IMR-90 (cell line): ENCODE data around the gene NOP16. TPM values are rescaled to one million over a fixed set of nuclear protein-coding genes. Genes with fewer than 3 reads are reported as not detected.
A peak's percentile ranks its signal among the peaks of the same experiment; 100 is the strongest.

Source experiments
- ATAC-seq: fragments of 200-7000 bp; cut with Tn5 transposase; 2 replicates; pipeline ENCODE4 v1.9.1; 2020; ENCODE audit warnings: low read depth, mild to moderate bottlenecking, moderate library complexity
- BruUV-seq: library from RNA; stranded (reverse); fragments of 400-500 nt; replicated peaks from 2 replicates; lab custom pipeline; 2021; lab: Mats Ljungman, UMichigan
- CTCF ChIA-PET: fragments of 300-600 bp; formaldehyde crosslinking; extraction: SDS; loops from one replicate; lab custom pipeline; 2021; ENCODE audit warnings: antibody characterized with exemption; lab: Yijun Ruan, JAX
- POLR2A ChIA-PET: fragments of 300-600 bp; sonication (Branson Sonifier 250); formaldehyde crosslinking; loops from one replicate; lab custom pipeline; 2022; ENCODE audit warnings: antibody characterized with exemption; ENCODE audit not compliant: unreplicated experiment; lab: Charles Lee
- DNase-seq: peaks from one replicate; pipeline ENCODE4 v3.0.0; 2013
- H2AFZ ChIP-seq: replicated peaks from 2 replicates; pipeline ENCODE3; 2013; ENCODE audit warnings: low read length, mild to moderate bottlenecking; ENCODE audit not compliant: poor library complexity
- H2AK5ac ChIP-seq: 2 replicates; pipeline ENCODE4 v1.6.1; 2013; ENCODE audit warnings: low read depth, low read length, inconsistent platforms
- H2AK9ac ChIP-seq: replicated peaks from 2 replicates; pipeline ENCODE3; 2013; ENCODE audit warnings: mild to moderate bottlenecking, low read depth, low read length, moderate library complexity; ENCODE audit not compliant: poor library complexity
- H2BK120ac ChIP-seq: 2 replicates; pipeline ENCODE4 v1.6.1; 2013; ENCODE audit warnings: low read depth, low read length, inconsistent platforms
- H2BK15ac ChIP-seq: 3 replicates; pipeline ENCODE4 v1.6.1; 2013; ENCODE audit warnings: low read depth, low read length, inconsistent platforms
- H2BK20ac ChIP-seq: 2 replicates; pipeline ENCODE4 v1.6.1; 2013; ENCODE audit warnings: low read depth, mild to moderate bottlenecking, inconsistent platforms, low read length, moderate library complexity
- H2BK5ac ChIP-seq: 2 replicates; pipeline ENCODE4 v1.6.1; 2013; ENCODE audit warnings: mild to moderate bottlenecking, low read depth, low read length, inconsistent platforms; ENCODE audit not compliant: poor library complexity, severe bottlenecking
- H3K14ac ChIP-seq: replicated peaks from 2 replicates; pipeline ENCODE4 v1.6.1; 2013; ENCODE audit warnings: low read depth, low read length, inconsistent platforms
- H3K18ac ChIP-seq: 2 replicates; pipeline ENCODE4 v1.6.1; 2013; ENCODE audit warnings: low read depth, low read length, control low read depth
- H3K23ac ChIP-seq: 2 replicates; pipeline ENCODE4 v1.6.1; 2013; ENCODE audit warnings: low read depth, low read length, inconsistent platforms
- H3K27ac ChIP-seq: 2 replicates; pipeline ENCODE4 v1.5.1; 2013; ENCODE audit warnings: mild to moderate bottlenecking, control low read depth, low read length; ENCODE audit not compliant: insufficient read depth
- H3K27me3 ChIP-seq: 2 replicates; pipeline ENCODE4 v1.6.1; 2013; ENCODE audit warnings: low read length; ENCODE audit not compliant: control insufficient read depth, insufficient read depth
- H3K36me3 ChIP-seq: 2 replicates; pipeline ENCODE4 v1.6.1; 2013; ENCODE audit warnings: low read length, mixed read lengths; ENCODE audit not compliant: control insufficient read depth, insufficient read depth
- H3K4ac ChIP-seq: 2 replicates; pipeline ENCODE4 v1.6.1; 2013; ENCODE audit warnings: low read depth, low read length, inconsistent platforms
- H3K4me1 ChIP-seq: 2 replicates; pipeline ENCODE4 v1.6.1; 2013; ENCODE audit warnings: low read length, mixed read lengths; ENCODE audit not compliant: control insufficient read depth, insufficient read depth
- H3K4me2 ChIP-seq: 2 replicates; pipeline ENCODE4 v1.6.1; 2013; ENCODE audit warnings: low read depth, mild to moderate bottlenecking, control low read depth, low read length, moderate library complexity
- H3K4me3 ChIP-seq: 2 replicates; pipeline ENCODE4 v1.5.1; 2013; ENCODE audit warnings: low read depth, mild to moderate bottlenecking, control low read depth, low read length, moderate library complexity; ENCODE audit not compliant: insufficient read depth
- H3K56ac ChIP-seq: 2 replicates; pipeline ENCODE4 v1.6.1; 2013; ENCODE audit warnings: low read length, inconsistent platforms; ENCODE audit not compliant: insufficient read depth; ENCODE audit errors: extremely low read depth
- H3K79me1 ChIP-seq, 2 experiments: 2 replicates each; pipeline ENCODE4 v1.6.1; 2013; ENCODE audit warnings: low read length in 2 of 2, inconsistent platforms in 1 of 2, low read depth in 1 of 2
- H3K9ac ChIP-seq: 2 replicates; pipeline ENCODE4 v1.6.1; 2013; ENCODE audit warnings: low read depth, low read length, control low read depth
- H3K9me1 ChIP-seq: 2 replicates; pipeline ENCODE4 v1.6.1; 2013; ENCODE audit warnings: low read length, inconsistent platforms; ENCODE audit not compliant: insufficient read depth
- H3K9me3 ChIP-seq: 2 replicates; pipeline ENCODE4 v1.6.1; 2013; ENCODE audit warnings: low read length; ENCODE audit not compliant: control insufficient read depth, insufficient read depth
- H4K20me1 ChIP-seq: 2 replicates; pipeline ENCODE4 v1.6.1; 2013; ENCODE audit warnings: low read length, inconsistent platforms; ENCODE audit not compliant: insufficient read depth
- H4K5ac ChIP-seq: 2 replicates; pipeline ENCODE4 v1.6.1; 2013; ENCODE audit warnings: mild to moderate bottlenecking, low read depth, low read length, control low read depth
- H4K8ac ChIP-seq, 2 experiments: 2 replicates each; pipeline ENCODE4 v1.6.1; 2013; ENCODE audit warnings: low read depth in 2 of 2, low read length in 2 of 2, control low read depth in 1 of 2, inconsistent platforms in 1 of 2
- H4K91ac ChIP-seq: 2 replicates; pipeline ENCODE4 v1.6.1; 2013; ENCODE audit warnings: low read depth, low read length, inconsistent platforms; ENCODE audit not compliant: insufficient read depth
- BHLHE40 ChIP-seq: fragments of 150-350 bp; IDR thresholded peaks from 2 replicates; pipeline ENCODE4 v1.6.1; 2016; ENCODE audit warnings: mild to moderate bottlenecking, low read depth, low read length
- CEBPB ChIP-seq: IDR thresholded peaks from 2 replicates; pipeline ENCODE4 v1.6.1; 2012; ENCODE audit warnings: low read depth, low read length, improper control_type of control experiment
- CHD1 ChIP-seq: IDR thresholded peaks from 2 replicates; pipeline ENCODE4 v1.6.1; 2012; ENCODE audit warnings: low read depth, low read length, improper control_type of control experiment
- FOS ChIP-seq: fragments of 150-350 bp; IDR thresholded peaks from 2 replicates; pipeline ENCODE4 v1.6.1; 2016; ENCODE audit warnings: low read depth, low read length
- MAZ ChIP-seq: IDR thresholded peaks from 2 replicates; pipeline ENCODE4 v1.6.1; 2012; ENCODE audit warnings: low read depth, mild to moderate bottlenecking, low read length, improper control_type of control experiment, moderate library complexity, borderline replicate concordance
- MXI1 ChIP-seq: IDR thresholded peaks from 2 replicates; pipeline ENCODE4 v1.6.1; 2012; ENCODE audit warnings: low read depth, mild to moderate bottlenecking, low read length, moderate library complexity, borderline replicate concordance
- NFE2L2 ChIP-seq: fragments of 150-350 bp; IDR thresholded peaks from 2 replicates; pipeline ENCODE4 v1.6.1; 2016; ENCODE audit warnings: low read depth, mild to moderate bottlenecking, low read length
- POLR2A ChIP-seq: IDR thresholded peaks from 2 replicates; pipeline ENCODE4 v1.6.1; 2012; ENCODE audit warnings: mild to moderate bottlenecking, low read depth, low read length
- RAD21 ChIP-seq: IDR thresholded peaks from 2 replicates; pipeline ENCODE4 v1.6.1; 2012; ENCODE audit warnings: low read length, improper control_type of control experiment
- RCOR1 ChIP-seq: IDR thresholded peaks from 2 replicates; pipeline ENCODE4 v1.6.1; 2012; ENCODE audit warnings: mild to moderate bottlenecking, low read length, improper control_type of control experiment; ENCODE audit not compliant: insufficient replicate concordance
- RFX5 ChIP-seq: IDR thresholded peaks from 2 replicates; pipeline ENCODE4 v1.8.0; 2012; ENCODE audit warnings: low read depth, mild to moderate bottlenecking, low read length, moderate library complexity
- SMC3 ChIP-seq: fragments of 150-350 bp; IDR thresholded peaks from 2 replicates; pipeline ENCODE4 v1.6.1; 2016; ENCODE audit warnings: low read depth, mild to moderate bottlenecking, antibody characterized with exemption, low read length, moderate library complexity
- USF2 ChIP-seq: fragments of 150-350 bp; IDR thresholded peaks from 2 replicates; pipeline ENCODE4 v1.6.1; 2017; ENCODE audit warnings: mild to moderate bottlenecking, antibody characterized with exemption, low read length, low read depth
- WGBS, 2 experiments: methylation state at CpG; one replicate each; pipeline versions ENCODE4 v1.1.5 to v1.1.7; 2013; ENCODE audit warnings: missing lambda C conversion rate in 2 of 2; ENCODE audit not compliant: insufficient read length in 1 of 2; ENCODE audit errors: extremely low coverage in 2 of 2; 5-methylcytosine and 5-hydroxymethylcytosine counted together
- dilution Hi-C: fragments of 300-500 bp; cut with HindIII; formaldehyde crosslinking; loops from one replicate; pipeline ENCODE4 v1.14.3; 2018; ENCODE audit warnings: low sequenced_read_pairs; ENCODE audit not compliant: unreplicated experiment
- in situ Hi-C: fragments of 300-500 bp; cut with MboI; formaldehyde crosslinking; loops from 3 replicates; pipeline ENCODE4 v1.14.3; 2019; ENCODE audit warnings: low sequenced_read_pairs, inconsistent platforms, mixed read lengths
- intact Hi-C: fragments of 100-400 bp; cut with micrococcal nuclease; formaldehyde crosslinking; loops from 2 replicates; pipeline ENCODE4 v1.10.0; 2022
- polyA plus RNA-seq, 3 experiments: library from polyadenylated mRNA; depleted of rRNA; stranded (reverse); fragments of >200 nt; gene quantifications; 2 replicates each; pipeline ENCODE4 v1.2.3, GENCODE V29; 2012; ENCODE audit warnings: low replicate concordance in 1 of 3
- total RNA-seq: library from RNA; depleted of rRNA; stranded (reverse); fragments of >200 nt; gene quantifications from 2 replicates; pipeline ENCODE4 v1.2.3, GENCODE V29; 2012
- TF ChIP-seq, protein P1 (sequence below): fragments of 150-350 bp; IDR thresholded peaks from 2 replicates; pipeline ENCODE4 v1.6.1; 2016; ENCODE audit warnings: low read depth, mild to moderate bottlenecking, low read length, moderate library complexity, borderline replicate concordance

NOP16 gene
- total and polyA plus RNA-seq, 2 of the 4 experiments (the other 2 are of a cell fraction) = 28.0 to 60.4 TPM

- Histone ChIP-seq H3K9ac (no peak overlapping the region), H4K20me1 (peaks cover 19% of the 10 kb centered on the region), H3K27ac (no peak overlapping the region), H3K36me3 (peaks cover 27% of the 10 kb centered on the region), H4K8ac (no peak overlapping the region), H3K23ac (no peak overlapping the region), H3K4ac (no peak overlapping the region), H3K9me1 (peaks cover 7% of the 10 kb centered on the region), H2AFZ (no peak overlapping the region), H2AK5ac (no peak overlapping the region), H4K91ac (no peak overlapping the region), H2AK9ac (peak overlapping the region; percentile 42), H2BK15ac (no peak overlapping the region), H3K4me2 (no peak overlapping the region), H3K27me3 (no peaks in the 10 kb centered on the region), H3K9me3 (no peaks in the 10 kb centered on the region), H2BK20ac (no peak overlapping the region), H3K56ac (no peak overlapping the region), H2BK5ac (no peak overlapping the region), H3K18ac (no peak overlapping the region), H3K4me1 (no peaks in the 10 kb centered on the region), H3K14ac (no peak overlapping the region), H4K5ac (no peak overlapping the region), H3K79me1 (peaks cover 17 to 31% of the 10 kb centered on the region in 2 experiments), H2BK120ac (no peak overlapping the region), H3K4me3 (no peak overlapping the region)
- in situ Hi-C loops = no loop called here
- ChIA-PET POLR2A (no interaction called here), CTCF (interaction anchor here (1.2 kb wide), 1 partner anchor 40 kb away, joined by 3 read pairs; no protein-coding TSS in a partner anchor)
- ATAC-seq (no peak; the same call in 1 of the 2 replicates), DNase-seq (no peak)
- intact Hi-C loops = no loop called here
- no peak for TF ChIP-seq RFX5
- TF ChIP-seq RAD21 = no peak
- no peak for TF ChIP-seq SMC3
- TF ChIP-seq BHLHE40 = no peak
- no peak for TF ChIP-seq MAZ
- TF ChIP-seq, protein P1, sequence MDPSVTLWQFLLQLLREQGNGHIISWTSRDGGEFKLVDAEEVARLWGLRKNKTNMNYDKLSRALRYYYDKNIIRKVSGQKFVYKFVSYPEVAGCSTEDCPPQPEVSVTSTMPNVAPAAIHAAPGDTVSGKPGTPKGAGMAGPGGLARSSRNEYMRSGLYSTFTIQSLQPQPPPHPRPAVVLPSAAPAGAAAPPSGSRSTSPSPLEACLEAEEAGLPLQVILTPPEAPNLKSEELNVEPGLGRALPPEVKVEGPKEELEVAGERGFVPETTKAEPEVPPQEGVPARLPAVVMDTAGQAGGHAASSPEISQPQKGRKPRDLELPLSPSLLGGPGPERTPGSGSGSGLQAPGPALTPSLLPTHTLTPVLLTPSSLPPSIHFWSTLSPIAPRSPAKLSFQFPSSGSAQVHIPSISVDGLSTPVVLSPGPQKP = no peak
- TF ChIP-seq CHD1 = no peak
- no peak for TF ChIP-seq RCOR1
- TF ChIP-seq USF2 = no peak
- no peak for TF ChIP-seq MXI1
- TF ChIP-seq NFE2L2 = no peak
- no peak for TF ChIP-seq CEBPB
- no peak for TF ChIP-seq FOS
- no peak for TF ChIP-seq POLR2A
- BruUV-seq = no TSS peak
- dilution Hi-C loops = no loop called here
- WGBS, 2 experiments = 100% methylated on average over 2 of the region's 6 CpGs; no CpG with 5 or more reads in 1 of the 2 experiments
Observed at GRCh38 chr5:176407456-176408251, 19.3 kb upstream of the NOP16 start.
